WERI-Rb-1 (cell line): ENCODE measurements around the gene EIF5B.

ENCODE experiments used
- DNase-seq: peaks from one replicate; pipeline ENCODE4 v3.0.0-alpha.2; 2020
- H3K27ac ChIP-seq: fragments of 250-450 bp; sonication (Bioruptor Pico); 2 replicates; pipeline ENCODE4 v1.5.1; 2020; ENCODE audit warnings: mild to moderate bottlenecking, moderate library complexity
- H3K27me3 ChIP-seq: fragments of 250-450 bp; sonication (Bioruptor Pico); 2 replicates; pipeline ENCODE4 v1.5.1; 2021; ENCODE audit warnings: mild to moderate bottlenecking, low read depth, moderate library complexity; ENCODE audit not compliant: insufficient read depth, severe bottlenecking
- H3K36me3 ChIP-seq: fragments of 250-450 bp; sonication (Bioruptor Pico); 2 replicates; pipeline ENCODE4 v1.5.1; 2020; ENCODE audit warnings: mild to moderate bottlenecking, moderate library complexity
- H3K4me3 ChIP-seq: 2 replicates; pipeline ENCODE4 v1.5.1; 2011; ENCODE audit warnings: low read depth, mild to moderate bottlenecking, control low read depth, low read length
- H3K9me3 ChIP-seq: fragments of 250-450 bp; sonication (Bioruptor Pico); 2 replicates; pipeline ENCODE4 v1.5.1; 2021; ENCODE audit warnings: mild to moderate bottlenecking, moderate library complexity; ENCODE audit not compliant: severe bottlenecking
- CTCF ChIP-seq: IDR thresholded peaks from 2 replicates; pipeline ENCODE4 v1.5.1; 2011; ENCODE audit warnings: low read depth, mild to moderate bottlenecking, control low read depth, inconsistent platforms, low read length

Gene EIF5B

GRCh38 chr2:99431587-99432275 is 94.5 kb downstream of the EIF5B start:
- no peak overlapping the region for H3K27ac ChIP-seq
- H3K9me3 ChIP-seq, result no peaks in the 10 kb centered on the region
- DNase-seq, result no peak
- TF ChIP-seq CTCF, result no peak
- no peak overlapping the region for H3K4me3 ChIP-seq
- peaks cover 16% of the 10 kb centered on the region for H3K36me3 ChIP-seq
- no peaks in the 10 kb centered on the region for H3K27me3 ChIP-seq

GRCh38 chr2:99433340-99433739 is 96.2 kb downstream of the EIF5B start:
- no peak for TF ChIP-seq CTCF

GRCh38 chr2:99436874-99437273 is 99.7 kb downstream of the EIF5B start:
- Histone ChIP-seq H3K9me3 (no peaks in the 10 kb centered on the region), H3K4me3 (no peak overlapping the region), H3K27ac (no peak overlapping the region), H3K27me3 (no peaks in the 10 kb centered on the region), H3K36me3 (peaks cover 19% of the 10 kb centered on the region)
- DNase-seq, result no peak
- TF ChIP-seq CTCF, result no peak

More at GRCh38 chr2:99433340-99433739, 96.2 kb downstream of the EIF5B start:
- Histone ChIP-seq H3K9me3 (no peaks in the 10 kb centered on the region), H3K36me3 (peaks cover 13% of the 10 kb centered on the region), H3K27me3 (no peaks in the 10 kb centered on the region), H3K27ac (no peak overlapping the region), H3K4me3 (no peak overlapping the region)
- no peak for DNase-seq

GRCh38 chr2:99439971-99440505 is 102.8 kb downstream of the EIF5B start:
- no peak for DNase-seq
- Histone ChIP-seq H3K36me3 (peaks cover 21% of the 10 kb centered on the region), H3K4me3 (no peak overlapping the region), H3K27me3 (no peaks in the 10 kb centered on the region), H3K27ac (no peak overlapping the region), H3K9me3 (no peaks in the 10 kb centered on the region)
- TF ChIP-seq CTCF, result no peak

- TF ChIP-seq CTCF, result no peak
- no peaks in the 10 kb centered on the region for H3K9me3 ChIP-seq
- H3K4me3 ChIP-seq, result no peak overlapping the region
- peaks cover 29% of the 10 kb centered on the region for H3K36me3 ChIP-seq
- no peaks in the 10 kb centered on the region for H3K27me3 ChIP-seq
- H3K27ac ChIP-seq, result no peak overlapping the region
- no peak for DNase-seq
Measured at GRCh38 chr2:99442837-99443236, 105.6 kb downstream of the EIF5B start.

GRCh38 chr2:99444222-99444621 is 107.0 kb downstream of the EIF5B start:
- Histone ChIP-seq H3K27me3 (no peaks in the 10 kb centered on the region), H3K9me3 (no peaks in the 10 kb centered on the region), H3K36me3 (peaks cover 27% of the 10 kb centered on the region), H3K4me3 (no peak overlapping the region), H3K27ac (no peak overlapping the region)
- DNase-seq, result no peak
- TF ChIP-seq CTCF, result no peak
